ENCODE measurements around the gene SDC1.

DNA sequence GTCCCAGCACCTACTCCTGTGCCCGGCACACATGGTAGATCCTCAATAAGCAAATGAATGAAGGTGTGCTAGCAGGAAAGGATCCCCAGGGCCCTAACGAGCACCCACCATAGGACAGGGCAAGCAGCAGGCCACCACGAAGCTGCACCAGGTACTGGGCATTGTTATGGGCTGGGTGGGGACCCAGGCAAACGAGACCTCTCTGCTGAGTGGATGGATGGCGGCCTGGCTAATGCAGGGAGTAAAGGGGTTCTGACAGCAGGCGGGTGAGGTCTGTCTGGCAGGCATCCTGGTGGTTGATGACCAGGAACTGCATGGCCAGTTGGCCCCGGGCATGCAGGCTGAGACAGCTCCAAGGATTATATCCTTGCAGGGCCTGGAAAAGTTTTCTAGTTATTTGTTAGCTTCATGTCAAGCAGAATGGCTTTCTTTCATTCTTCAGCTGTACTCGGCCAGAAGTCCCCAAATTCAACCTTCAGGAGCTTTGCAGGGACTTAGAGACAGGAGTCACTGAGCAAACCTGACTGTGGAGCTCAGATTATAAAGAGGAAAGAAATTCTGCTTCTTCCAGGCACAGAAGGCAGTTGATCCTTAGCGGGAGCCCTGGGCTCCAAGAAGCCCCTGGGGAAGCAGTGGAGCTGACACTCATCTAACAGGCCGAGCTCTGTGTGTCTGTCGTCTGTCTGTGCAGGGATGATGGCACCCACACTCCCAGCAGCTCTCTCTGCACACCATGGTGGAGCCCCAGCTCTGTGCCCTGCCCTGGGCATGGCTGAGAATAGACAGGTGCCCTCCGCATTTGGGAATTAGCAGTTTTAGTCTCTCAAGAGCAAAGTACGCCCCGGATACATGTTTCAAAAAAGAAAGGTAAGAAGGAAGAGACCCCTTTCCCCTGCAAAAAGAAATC lies 51.2 kb downstream of the SDC1 start:
- TF ChIP-seq, protein P1, sequence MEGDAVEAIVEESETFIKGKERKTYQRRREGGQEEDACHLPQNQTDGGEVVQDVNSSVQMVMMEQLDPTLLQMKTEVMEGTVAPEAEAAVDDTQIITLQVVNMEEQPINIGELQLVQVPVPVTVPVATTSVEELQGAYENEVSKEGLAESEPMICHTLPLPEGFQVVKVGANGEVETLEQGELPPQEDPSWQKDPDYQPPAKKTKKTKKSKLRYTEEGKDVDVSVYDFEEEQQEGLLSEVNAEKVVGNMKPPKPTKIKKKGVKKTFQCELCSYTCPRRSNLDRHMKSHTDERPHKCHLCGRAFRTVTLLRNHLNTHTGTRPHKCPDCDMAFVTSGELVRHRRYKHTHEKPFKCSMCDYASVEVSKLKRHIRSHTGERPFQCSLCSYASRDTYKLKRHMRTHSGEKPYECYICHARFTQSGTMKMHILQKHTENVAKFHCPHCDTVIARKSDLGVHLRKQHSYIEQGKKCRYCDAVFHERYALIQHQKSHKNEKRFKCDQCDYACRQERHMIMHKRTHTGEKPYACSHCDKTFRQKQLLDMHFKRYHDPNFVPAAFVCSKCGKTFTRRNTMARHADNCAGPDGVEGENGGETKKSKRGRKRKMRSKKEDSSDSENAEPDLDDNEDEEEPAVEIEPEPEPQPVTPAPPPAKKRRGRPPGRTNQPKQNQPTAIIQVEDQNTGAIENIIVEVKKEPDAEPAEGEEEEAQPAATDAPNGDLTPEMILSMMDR (IDR thresholded peaks at IDR 0.05; ENCODE audit: poor library complexity), result no peak
- no peak for TF ChIP-seq EZH2phosphoT487 (IDR thresholded peaks at IDR 0.05; ENCODE audit: low read depth, severe bottlenecking, unreplicated experiment)
